Progenitor cell of endocrine pancreas (in vitro differentiated cells): Measurements from ENCODE around the gene AP2A2. TPM values are rescaled to one million over a fixed set of nuclear protein-coding genes. Genes with fewer than 3 reads are reported as not detected.

Experiments used
- DNase-seq: peaks from one replicate; pipeline ENCODE4 v3.0.0; 2021; ENCODE audit warnings: low spot score; ENCODE audit not compliant: unreplicated experiment
- H3K27ac Mint-ChIP-seq: 2 replicates; pipeline ENCODE4 v1.8.0; 2021; ENCODE audit warnings: mild to moderate bottlenecking, moderate library complexity, mixed read lengths
- H3K27me3 Mint-ChIP-seq: 2 replicates; pipeline ENCODE4 v1.8.0; 2021; ENCODE audit warnings: mixed read lengths
- H3K36me3 Mint-ChIP-seq: 2 replicates; pipeline ENCODE4 v1.8.0; 2022; ENCODE audit warnings: mixed read lengths; ENCODE audit not compliant: insufficient read depth
- H3K4me1 Mint-ChIP-seq: 2 replicates; pipeline ENCODE4 v1.8.0; 2021; ENCODE audit warnings: low read depth, mixed read lengths
- H3K4me3 Mint-ChIP-seq: 2 replicates; pipeline ENCODE4 v1.8.0; 2021; ENCODE audit warnings: low read depth, mild to moderate bottlenecking, moderate library complexity, mixed read lengths
- H3K9me3 Mint-ChIP-seq: 2 replicates; pipeline ENCODE4 v1.8.0; 2021; ENCODE audit warnings: low read depth, mixed read lengths
- CTCF ChIP-seq: fragments of 200-600 bp; sonication (generic); IDR thresholded peaks from one replicate; pipeline ENCODE4 v1.5.0; 2021; ENCODE audit warnings: antibody characterized with exemption, mild to moderate bottlenecking; ENCODE audit not compliant: unreplicated experiment
- total RNA-seq: library from RNA; stranded (reverse); gene quantifications from 2 replicates; pipeline ENCODE4 v1.2.1, GENCODE V29; 2021

Gene AP2A2
- total RNA-seq, 1 donor from 2014 or later = 88.8 TPM

DNA sequence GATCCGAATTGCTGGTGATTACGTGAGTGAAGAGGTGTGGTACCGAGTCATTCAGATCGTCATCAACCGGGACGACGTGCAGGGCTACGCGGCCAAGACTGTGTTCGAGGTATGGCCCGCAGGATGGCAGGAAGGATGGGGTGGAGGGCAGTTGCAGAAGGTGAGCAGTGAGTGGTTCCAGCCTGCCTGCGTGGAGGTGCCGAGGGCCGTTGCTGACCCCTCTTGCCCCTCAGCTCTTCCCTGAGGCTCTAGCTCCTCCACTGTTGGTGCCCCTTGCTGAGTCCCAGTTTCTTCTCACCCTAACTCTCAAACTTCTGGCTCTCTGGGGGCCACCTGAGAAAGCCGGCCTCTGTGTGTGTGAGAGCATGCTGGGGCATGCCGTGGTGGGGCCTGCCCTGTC lies 66.9 kb downstream of the AP2A2 start:
- H3K27me3 Mint-ChIP-seq = no peaks in the 10 kb centered on the region
- TF ChIP-seq CTCF = no peak
- H3K36me3 Mint-ChIP-seq = peaks cover 10% of the 10 kb centered on the region
- H3K4me3 Mint-ChIP-seq = no peak overlapping the region
- H3K9me3 Mint-ChIP-seq = no peaks in the 10 kb centered on the region
- no peak for DNase-seq
- H3K27ac Mint-ChIP-seq = no peak overlapping the region
- H3K4me1 Mint-ChIP-seq = peaks cover 2% of the 10 kb centered on the region

DNA sequence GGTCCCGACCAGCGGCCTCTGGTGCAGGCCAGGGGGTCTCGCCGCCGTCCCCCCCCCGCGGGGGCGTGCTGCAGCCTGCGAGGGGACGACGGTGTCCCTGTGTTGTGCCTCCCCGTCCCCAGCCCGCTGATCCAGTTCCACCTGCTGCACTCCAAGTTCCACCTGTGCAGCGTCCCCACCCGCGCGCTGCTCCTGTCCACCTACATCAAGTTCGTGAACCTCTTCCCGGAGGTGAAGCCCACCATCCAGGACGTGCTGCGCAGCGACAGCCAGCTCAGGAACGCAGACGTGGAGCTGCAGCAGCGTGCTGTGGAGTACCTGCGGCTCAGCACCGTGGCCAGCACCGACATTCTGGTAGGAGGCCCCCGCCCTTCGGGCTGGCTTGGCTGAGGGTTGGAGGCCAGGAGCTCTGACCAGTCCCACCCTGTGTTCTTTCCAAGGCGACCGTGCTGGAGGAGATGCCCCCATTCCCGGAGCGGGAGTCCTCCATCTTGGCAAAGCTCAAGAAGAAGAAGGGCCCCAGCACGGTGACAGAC lies 68.0 kb downstream of the AP2A2 start:
- no peaks in the 10 kb centered on the region for H3K27me3 Mint-ChIP-seq

GRCh38 chr11:995044-995751 lies 69.5 kb downstream of the AP2A2 start:
- Mint-ChIP-seq H3K4me1 (peaks cover 2% of the 10 kb centered on the region), H3K9me3 (no peaks in the 10 kb centered on the region), H3K27me3 (no peaks in the 10 kb centered on the region), H3K4me3 (no peak overlapping the region), H3K36me3 (peaks cover 7% of the 10 kb centered on the region), H3K27ac (peak overlapping the region; percentile 17)
- no peak for DNase-seq
- TF ChIP-seq CTCF = no peak

More for the DNA sequence above, 68.0 kb downstream of the AP2A2 start:
- Mint-ChIP-seq H3K27ac (no peak overlapping the region), H3K9me3 (no peaks in the 10 kb centered on the region), H3K36me3 (peaks cover 8% of the 10 kb centered on the region), H3K4me3 (no peak overlapping the region), H3K4me1 (peaks cover 2% of the 10 kb centered on the region)
- no peak for TF ChIP-seq CTCF
- no peak for DNase-seq

DNA sequence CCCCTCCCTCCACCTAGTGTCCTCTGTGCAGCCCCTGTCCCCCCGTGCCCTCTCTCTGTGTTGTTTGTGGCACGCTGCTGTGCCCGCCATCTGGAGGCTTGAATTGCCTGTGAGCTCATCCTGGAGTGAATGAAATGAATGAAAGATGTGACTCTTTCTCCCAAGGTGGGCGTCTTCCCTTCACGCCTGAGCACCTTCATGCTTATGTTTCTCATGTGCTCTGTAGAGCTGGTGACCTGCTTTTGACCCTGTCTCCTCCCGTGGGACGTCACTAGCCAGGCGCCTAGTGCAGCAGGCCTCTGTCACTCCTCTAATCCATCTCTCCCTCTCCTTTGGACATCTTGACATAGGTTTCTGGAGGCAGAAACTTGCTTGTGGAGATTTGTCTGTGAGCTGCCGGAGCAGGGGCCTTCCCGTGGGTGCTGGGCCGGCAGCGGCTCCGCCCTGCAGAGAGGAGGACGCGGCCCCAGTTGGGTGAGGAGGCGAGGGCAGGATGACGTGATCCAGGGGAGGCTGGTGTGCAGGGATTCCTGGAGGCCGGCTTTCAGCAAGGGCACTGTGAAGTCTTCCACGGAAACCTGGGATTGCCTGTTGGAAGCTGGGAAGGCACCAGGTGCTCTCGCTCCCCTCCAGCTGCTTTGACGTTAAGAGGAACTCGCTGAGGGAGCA lies 70.2 kb downstream of the AP2A2 start:
- Mint-ChIP-seq H3K9me3 (no peaks in the 10 kb centered on the region), H3K4me1 (peaks cover 2% of the 10 kb centered on the region), H3K27ac (peak overlapping the region; percentile 88), H3K27me3 (no peaks in the 10 kb centered on the region), H3K36me3 (peaks cover 7% of the 10 kb centered on the region), H3K4me3 (no peak overlapping the region)
- TF ChIP-seq CTCF = no peak
- no peak for DNase-seq

- Mint-ChIP-seq H3K27ac (peak overlapping the region; percentile 79), H3K36me3 (peaks cover 8% of the 10 kb centered on the region), H3K4me1 (peaks cover 2% of the 10 kb centered on the region), H3K4me3 (no peak overlapping the region), H3K27me3 (no peaks in the 10 kb centered on the region), H3K9me3 (no peaks in the 10 kb centered on the region)
- no peak for DNase-seq
- no peak for TF ChIP-seq CTCF
Observed at GRCh38 chr11:996681-997080, 71.0 kb downstream of the AP2A2 start.
